Left ventricle myocardium inferior (tissue), 1 donor: ENCODE measurements around the gene ZNF154. TPM values are rescaled to one million over a fixed set of nuclear protein-coding genes. Genes with fewer than 3 reads are reported as not detected.

Source experiments
- DNase-seq: peaks from one replicate; pipeline ENCODE4 v3.0.0-alpha.2; 2020
- H3K27ac ChIP-seq: fragments of 200-600 bp; replicated peaks from 2 replicates; pipeline ENCODE4 v1.8.0; 2021
- H3K27me3 ChIP-seq: fragments of 200-600 bp; 2 replicates; pipeline ENCODE4 v1.8.0; 2021; ENCODE audit warnings: low read depth
- H3K36me3 ChIP-seq: fragments of 200-600 bp; 2 replicates; pipeline ENCODE4 v1.8.0; 2021
- H3K4me1 ChIP-seq: fragments of 200-600 bp; 2 replicates; pipeline ENCODE4 v1.8.0; 2021
- H3K4me3 ChIP-seq: fragments of 200-600 bp; 2 replicates; pipeline ENCODE4 v1.8.0; 2021; ENCODE audit warnings: mild to moderate bottlenecking, moderate library complexity
- H3K9me3 ChIP-seq: fragments of 200-600 bp; replicated peaks from 2 replicates; pipeline ENCODE4 v1.8.0; 2021
- CTCF ChIP-seq: fragments of 200-600 bp; IDR thresholded peaks from 2 replicates; pipeline ENCODE4 v1.8.0; 2021; ENCODE audit warnings: antibody characterized with exemption, mild to moderate bottlenecking, borderline replicate concordance
- intact Hi-C: fragments of 100-400 bp; cut with micrococcal nuclease; formaldehyde crosslinking; loops from one replicate; pipeline ENCODE4 v1.11.0; 2022
- total RNA-seq: library from RNA; stranded (reverse); fragmentation: NEBNext Ultra II Directional; extraction: Animal tissue kit (Norgen Biotek cat#: 25700); gene quantifications from one replicate; pipeline ENCODE4 v1.2.1, GENCODE V29; 2021
- donor health status: DM: no; HTN: yes; CAD: no; lungs with severe emphysema.

Gene ZNF154
- total RNA-seq, 1 donor from 2014 or later: 4.8 TPM

- Histone ChIP-seq H3K4me3 (peak overlapping the region; percentile 77), H3K27ac (peak overlapping the region; percentile 88), H3K9me3 (no peaks in the 10 kb centered on the region), H3K36me3 (no peaks in the 10 kb centered on the region), H3K27me3 (no peaks in the 10 kb centered on the region), H3K4me1 (peaks cover 17% of the 10 kb centered on the region)
- intact Hi-C loops: no loop called here
- TF ChIP-seq CTCF: no peak
- DNase-seq: peak; percentile 66
Measured at GRCh38 chr19:57664269-57665127, 44.5 kb downstream of the ZNF154 start.

- H3K9me3 ChIP-seq: no peaks in the 10 kb centered on the region
- DNase-seq: no peak
- H3K4me3 ChIP-seq: no peak overlapping the region
- TF ChIP-seq CTCF: no peak
- H3K27ac ChIP-seq: no peak overlapping the region
- intact Hi-C loops: no loop called here
- H3K27me3 ChIP-seq: no peaks in the 10 kb centered on the region
- H3K36me3 ChIP-seq: no peaks in the 10 kb centered on the region
- H3K4me1 ChIP-seq: peaks cover 2% of the 10 kb centered on the region
Measured at GRCh38 chr19:57656346-57656745, 52.7 kb downstream of the ZNF154 start.

GRCh38 chr19:57655443-57655842 is 53.6 kb downstream of the ZNF154 start:
- H3K27ac ChIP-seq: no peak overlapping the region
- H3K36me3 ChIP-seq: no peaks in the 10 kb centered on the region
- H3K27me3 ChIP-seq: no peaks in the 10 kb centered on the region
- no peak overlapping the region for H3K4me3 ChIP-seq
- DNase-seq: no peak
- TF ChIP-seq CTCF: no peak
- H3K4me1 ChIP-seq: peaks cover 9% of the 10 kb centered on the region
- H3K9me3 ChIP-seq: no peaks in the 10 kb centered on the region
- intact Hi-C loops: no loop called here

GRCh38 chr19:57653689-57654088 is 55.3 kb downstream of the ZNF154 start:
- DNase-seq: no peak
- Histone ChIP-seq H3K4me1 (peaks cover 9% of the 10 kb centered on the region), H3K36me3 (no peaks in the 10 kb centered on the region), H3K27me3 (no peaks in the 10 kb centered on the region), H3K4me3 (no peak overlapping the region), H3K27ac (no peak overlapping the region), H3K9me3 (no peaks in the 10 kb centered on the region)
- intact Hi-C loops: no loop called here
- TF ChIP-seq CTCF: no peak

- H3K4me3 ChIP-seq: peak overlapping the region; percentile 54
- H3K27me3 ChIP-seq: no peaks in the 10 kb centered on the region
- TF ChIP-seq CTCF: peak; percentile 16
- H3K27ac ChIP-seq: peak overlapping the region; percentile 63
- peaks cover 4% of the 10 kb centered on the region for H3K9me3 ChIP-seq
- intact Hi-C loops: no loop called here
- peaks cover 9% of the 10 kb centered on the region for H3K4me1 ChIP-seq
- no peaks in the 10 kb centered on the region for H3K36me3 ChIP-seq
- no peak for DNase-seq
Measured at GRCh38 chr19:57651654-57651996, 57.4 kb downstream of the ZNF154 start.
